Kidney (tissue), 14 donors: ENCODE data around the gene CAMTA1. TPM values are rescaled to one million over a fixed set of nuclear protein-coding genes. Genes with fewer than 3 reads are reported as not detected.

Source experiments
- DNase-seq, 5 donors: peaks; one replicate each; pipeline ENCODE4 v3.0.0-alpha.2; 2013 to 2020
- FAIRE-seq: peaks from 2 replicates; lab custom pipeline; 2012; peaks lifted over from hg19 to GRCh38; lab: Jason Lieb, UNC
- H3K27ac ChIP-seq, 2 donors: one replicate each; pipeline ENCODE4 v1.7.0; 2013; ENCODE audit warnings: low read depth in 2 of 2, low read length in 2 of 2, inconsistent platforms in 1 of 2
- H3K27me3 ChIP-seq: one replicate; pipeline ENCODE4 v1.7.1; 2013; ENCODE audit warnings: low read length, inconsistent platforms; ENCODE audit not compliant: control insufficient read depth, insufficient read depth
- H3K36me3 ChIP-seq, 3 donors: one replicate each; pipeline versions ENCODE4 v1.7.0 to v1.7.1; 2013; ENCODE audit warnings: low read length in 3 of 3, control low read depth in 1 of 3, inconsistent platforms in 1 of 3; ENCODE audit not compliant: insufficient read depth in 3 of 3, control insufficient read depth in 2 of 3
- H3K4me1 ChIP-seq, 3 donors: one replicate each; pipeline versions ENCODE4 v1.7.0 to v1.7.1; 2013; ENCODE audit warnings: low read length in 3 of 3, inconsistent platforms in 1 of 3, low read depth in 1 of 3; ENCODE audit not compliant: control insufficient read depth in 2 of 3, insufficient read depth in 2 of 3
- H3K4me3 ChIP-seq, 3 donors: one replicate each; pipeline versions ENCODE4 v1.7.0 to v1.8.1; 2013; ENCODE audit warnings: low read length in 3 of 3, control low read depth in 1 of 3, inconsistent platforms in 1 of 3
- H3K9ac ChIP-seq, 3 donors: one replicate each; pipeline versions ENCODE4 v1.7.0 to v1.7.1; 2013; ENCODE audit warnings: low read length in 3 of 3, control low read depth in 1 of 3, inconsistent platforms in 1 of 3
- H3K9me3 ChIP-seq, 3 donors: one replicate each; pipeline versions ENCODE4 v1.7.0 to v1.7.1; 2013; ENCODE audit warnings: low read length in 3 of 3, control low read depth in 1 of 3, inconsistent platforms in 1 of 3; ENCODE audit not compliant: control insufficient read depth in 2 of 3, insufficient read depth in 1 of 3
- intact Hi-C: fragments of 100-400 bp; cut with DNase I; formaldehyde crosslinking; loops from one replicate; pipeline ENCODE4 v1.11.1; 2022
- polyA plus RNA-seq: library from polyadenylated mRNA; stranded (reverse); fragments of 350-450 nt; fragmentation: Illumina TruSeq; extraction: RNeasy Lipid Tissue Mini Kit (QIAGEN cat#74804); gene quantifications from one replicate; pipeline ENCODE4 v1.2.3, GENCODE V29; 2014; ENCODE audit warnings: low read depth, low replicate concordance; ENCODE audit not compliant: insufficient read depth
- total RNA-seq: library from RNA; stranded (reverse); fragmentation: NEBNext Ultra II Directional; extraction: Animal tissue kit (Norgen Biotek cat#: 25700); gene quantifications from one replicate; pipeline ENCODE4 v1.2.1, GENCODE V29; 2021
- TF ChIP-seq, protein P1 (sequence below): IDR thresholded peaks from 3 replicates; pipeline ENCODE4 v1.5.1; 2012; ENCODE audit warnings: mild to moderate bottlenecking, moderate library complexity, borderline replicate concordance; ENCODE audit not compliant: insufficient read depth; ENCODE audit errors: extremely low read depth
- donor health status: control.
- donor health status: control.
- donor health status: control.
- donor health status: control.
- donor health status: control.
- donor health status: DM: yes; HTN: yes; CAD: no.
- donor health status: Normal renal cell carcinoma (clear cell type).

Gene CAMTA1
- total and polyA plus RNA-seq, 2 donors from 2014 or later, result 79.0 to 170 TPM

DNA sequence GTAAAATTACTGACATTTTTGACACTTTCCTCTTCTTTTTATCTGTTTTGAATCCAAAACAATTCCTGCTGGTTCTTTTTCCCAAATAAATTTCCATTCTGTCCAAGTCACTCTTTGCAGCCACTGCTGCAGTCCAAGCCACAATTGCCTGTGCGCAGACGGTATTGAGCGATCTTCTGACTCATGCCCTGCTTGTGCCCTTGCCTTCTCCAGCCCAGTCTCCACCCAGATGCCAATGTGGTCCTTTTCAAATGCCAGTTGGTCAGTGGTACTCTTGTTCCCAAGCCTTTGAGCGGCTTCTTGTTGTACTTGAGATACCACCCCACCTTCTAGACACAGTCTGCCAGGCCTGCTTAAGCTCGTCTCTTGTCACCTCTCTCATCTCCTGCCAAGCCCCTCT, 78.9 kb downstream of the CAMTA1 start:
- H3K27ac ChIP-seq, result no peak overlapping the region
- H3K4me1 ChIP-seq, result peaks cover 3 to 16% (median 5%) of the 10 kb centered on the region in 3 donors
- no peak overlapping the region for H3K4me3 ChIP-seq
- no peak for FAIRE-seq
- TF ChIP-seq, protein P1, sequence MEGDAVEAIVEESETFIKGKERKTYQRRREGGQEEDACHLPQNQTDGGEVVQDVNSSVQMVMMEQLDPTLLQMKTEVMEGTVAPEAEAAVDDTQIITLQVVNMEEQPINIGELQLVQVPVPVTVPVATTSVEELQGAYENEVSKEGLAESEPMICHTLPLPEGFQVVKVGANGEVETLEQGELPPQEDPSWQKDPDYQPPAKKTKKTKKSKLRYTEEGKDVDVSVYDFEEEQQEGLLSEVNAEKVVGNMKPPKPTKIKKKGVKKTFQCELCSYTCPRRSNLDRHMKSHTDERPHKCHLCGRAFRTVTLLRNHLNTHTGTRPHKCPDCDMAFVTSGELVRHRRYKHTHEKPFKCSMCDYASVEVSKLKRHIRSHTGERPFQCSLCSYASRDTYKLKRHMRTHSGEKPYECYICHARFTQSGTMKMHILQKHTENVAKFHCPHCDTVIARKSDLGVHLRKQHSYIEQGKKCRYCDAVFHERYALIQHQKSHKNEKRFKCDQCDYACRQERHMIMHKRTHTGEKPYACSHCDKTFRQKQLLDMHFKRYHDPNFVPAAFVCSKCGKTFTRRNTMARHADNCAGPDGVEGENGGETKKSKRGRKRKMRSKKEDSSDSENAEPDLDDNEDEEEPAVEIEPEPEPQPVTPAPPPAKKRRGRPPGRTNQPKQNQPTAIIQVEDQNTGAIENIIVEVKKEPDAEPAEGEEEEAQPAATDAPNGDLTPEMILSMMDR, result no peak
- H3K9me3 ChIP-seq, result no peaks in the 10 kb centered on the region
- no peak for DNase-seq
- H3K36me3 ChIP-seq, result no peaks in the 10 kb centered on the region
- no peak overlapping the region for H3K9ac ChIP-seq
- intact Hi-C loops, result no loop called here
- no peaks in the 10 kb centered on the region for H3K27me3 ChIP-seq

DNA sequence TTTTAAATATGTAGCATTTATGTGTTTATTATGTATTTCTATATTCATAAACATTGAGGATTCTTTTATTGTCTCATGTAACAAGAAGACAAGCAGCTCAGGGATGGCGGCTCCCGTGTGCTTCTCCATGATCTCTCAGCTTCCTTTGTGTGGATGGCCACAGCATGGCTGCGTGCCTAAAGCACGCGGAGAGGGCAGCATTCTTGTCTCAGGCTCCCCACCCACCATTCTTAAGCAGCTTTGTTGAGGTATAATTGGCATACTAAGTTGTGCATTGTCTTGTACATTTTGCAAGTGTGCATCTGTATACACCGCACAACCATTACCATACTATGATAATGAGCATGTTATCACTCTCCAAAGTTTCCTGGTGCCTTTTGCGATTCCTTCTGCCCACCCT, 81.6 kb downstream of the CAMTA1 start:
- intact Hi-C loops, result no loop called here
- no peaks in the 10 kb centered on the region for H3K36me3 ChIP-seq
- no peak for FAIRE-seq
- H3K27me3 ChIP-seq, result no peaks in the 10 kb centered on the region
- TF ChIP-seq, protein P1, result no peak
- H3K4me1 ChIP-seq, result peaks cover 3 to 18% (median 6%) of the 10 kb centered on the region in 3 donors
- H3K4me3 ChIP-seq, result no peak overlapping the region
- no peak for DNase-seq
- no peak overlapping the region for H3K9ac ChIP-seq
- no peaks in the 10 kb centered on the region for H3K9me3 ChIP-seq
- H3K27ac ChIP-seq, result no peak overlapping the region

DNA sequence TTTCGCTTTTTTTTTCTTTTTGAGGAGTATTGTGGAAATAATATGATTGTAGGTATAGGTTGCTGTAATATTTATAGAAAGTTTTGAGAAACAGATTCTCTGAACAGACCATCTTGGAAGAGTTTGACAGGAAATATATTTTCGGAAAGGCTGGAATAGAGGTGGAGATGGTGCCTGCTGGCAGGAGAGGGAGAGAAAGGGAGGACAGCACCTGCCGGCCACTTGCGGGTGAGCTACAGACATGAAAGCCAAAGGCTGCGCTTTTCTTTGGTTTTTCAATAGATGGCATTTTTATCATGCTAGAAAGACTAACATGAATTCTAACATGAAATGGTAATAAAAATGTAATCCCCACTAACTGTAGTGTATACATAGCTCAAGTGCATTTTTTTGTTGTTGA, 82.1 kb downstream of the CAMTA1 start:
- intact Hi-C loops, result no loop called here
- no peaks in the 10 kb centered on the region for H3K9me3 ChIP-seq
- H3K36me3 ChIP-seq, result no peaks in the 10 kb centered on the region
- peaks cover 3 to 18% (median 6%) of the 10 kb centered on the region in 3 donors for H3K4me1 ChIP-seq
- no peak for FAIRE-seq
- DNase-seq, result no peak
- no peak overlapping the region for H3K4me3 ChIP-seq
- H3K9ac ChIP-seq, result no peak overlapping the region
- H3K27ac ChIP-seq, result no peak overlapping the region
- no peaks in the 10 kb centered on the region for H3K27me3 ChIP-seq
- TF ChIP-seq, protein P1, result no peak
